Suprapubic skin (tissue), 4 donors: Measurements from ENCODE around the gene TMEM18.

ENCODE experiments used
- CTCF ChIP-seq, 2 donors: fragments of 200-600 bp in 1 of 2; fragments of 450-650 bp in 1 of 2; sonication (generic) in 1 of 2; IDR thresholded peaks; one replicate each; pipeline ENCODE4 v1.5.1; 2016 to 2019; ENCODE audit warnings: antibody characterized with exemption in 2 of 2, mild to moderate bottlenecking in 1 of 2, moderate library complexity in 1 of 2
- EP300 ChIP-seq: sonication (generic); formaldehyde crosslinking; IDR thresholded peaks from one replicate; pipeline ENCODE4 v1.6.1; 2017; ENCODE audit warnings: antibody characterized with exemption
- POLR2A ChIP-seq, 2 donors: fragments of 450-650 bp; IDR thresholded peaks; one replicate each; pipeline ENCODE4 v1.6.1; 2017; ENCODE audit warnings: antibody characterized with exemption in 2 of 2, mild to moderate bottlenecking in 2 of 2, moderate library complexity in 2 of 2
- POLR2AphosphoS5 ChIP-seq, 3 donors: sonication (generic); formaldehyde crosslinking; IDR thresholded peaks; one replicate each; pipeline ENCODE4 v1.6.1; 2017; ENCODE audit warnings: antibody characterized with exemption in 3 of 3

GRCh38 chr2:637804-638203 lies 39.4 kb downstream of the TMEM18 start:
- TF ChIP-seq POLR2A (IDR thresholded peaks at IDR 0.05): no peak
- TF ChIP-seq CTCF (IDR thresholded peaks at IDR 0.05): no peak
- TF ChIP-seq POLR2AphosphoS5 (IDR thresholded peaks at IDR 0.05): no peak
- no peak for TF ChIP-seq EP300
